Transverse colon (tissue), 4 donors: ENCODE data around the gene ITIH4. TPM values are rescaled to one million over a fixed set of nuclear protein-coding genes. Genes with fewer than 3 reads are reported as not detected.

Experiments used
- DNase-seq: peaks from one replicate; pipeline ENCODE4 v3.0.0-alpha.2; 2019
- H3K27ac ChIP-seq, 4 donors: fragments of 200-600 bp; sonication (generic); 2 replicates each; pipeline ENCODE4 v1.5.1; 2016 to 2018; ENCODE audit warnings: inconsistent platforms in 4 of 4
- H3K27me3 ChIP-seq: fragments of 200-600 bp; sonication (generic); 2 replicates; pipeline ENCODE4 v1.5.1; 2017; ENCODE audit warnings: inconsistent platforms
- H3K36me3 ChIP-seq, 4 donors: fragments of 200-600 bp; sonication (generic); 2 replicates each; pipeline ENCODE4 v1.5.1; 2017 to 2019; ENCODE audit warnings: inconsistent platforms in 4 of 4
- H3K4me1 ChIP-seq, 4 donors: fragments of 200-600 bp; sonication (generic); 2 replicates each; pipeline ENCODE4 v1.5.1; 2017 to 2020; ENCODE audit warnings: inconsistent platforms in 4 of 4
- H3K4me3 ChIP-seq, 4 donors: fragments of 200-600 bp; sonication (generic); 1 replicate in 1 of 4; 2 replicates in 3 of 4; pipeline versions ENCODE4 v1.5.1 to v1.6.1; 2017 to 2019; ENCODE audit warnings: inconsistent platforms in 4 of 4
- H3K9me3 ChIP-seq, 2 donors: fragments of 200-600 bp; sonication (generic); 2 replicates each; pipeline ENCODE4 v1.5.1; 2017 to 2019; ENCODE audit warnings: inconsistent platforms in 2 of 2
- EP300 ChIP-seq: sonication (generic); formaldehyde crosslinking; IDR thresholded peaks from one replicate; pipeline ENCODE4 v1.6.1; 2017; ENCODE audit warnings: antibody characterized with exemption, low read depth
- POLR2A ChIP-seq: fragments of 450-650 bp; IDR thresholded peaks from one replicate; pipeline ENCODE4 v1.6.1; 2016; ENCODE audit warnings: antibody characterized with exemption, mild to moderate bottlenecking, moderate library complexity
- POLR2AphosphoS5 ChIP-seq, 3 donors: sonication (generic); formaldehyde crosslinking; IDR thresholded peaks; one replicate each; pipeline ENCODE4 v1.6.1; 2016; ENCODE audit warnings: antibody characterized with exemption in 3 of 3
- WGBS, 2 donors: methylation state at CpG; one replicate each; pipeline ENCODE4 v1.1.5; 2018; ENCODE audit warnings: low coverage in 1 of 2; 5-methylcytosine and 5-hydroxymethylcytosine counted together
- in situ Hi-C, 4 donors: fragments of 200-750 bp; cut with MboI; loops; one replicate each; pipeline versions ENCODE4 v1.15.0 to v1.15.1; 2017; ENCODE audit warnings: low sequenced_read_pairs in 3 of 4, low pct_ligation_motif_present in 1 of 4, low pct_unique_long_range_greater_than_20kb in 1 of 4
- intact Hi-C: fragments of 100-400 bp; cut with DNase I; formaldehyde crosslinking; loops from one replicate; pipeline ENCODE4 v1.15.1; 2023; ENCODE audit warnings: low total_unique reads
- total RNA-seq, 4 donors: library from RNA; depleted of rRNA; stranded (reverse); fragments of >200 nt; gene quantifications; one replicate each; pipeline ENCODE4 v1.1.0, GENCODE V29; 2016
- TF ChIP-seq, protein P1 (sequence below), 5 experiments: fragments of 200-600 bp in 3 of 5; fragments of 450-650 bp in 2 of 5; sonication (generic) in 3 of 5; IDR thresholded peaks; 1 replicate in 2 of 5; 2 replicates in 3 of 5; pipeline ENCODE4 v1.5.1; 2016 to 2017; ENCODE audit warnings: antibody characterized with exemption in 5 of 5, inconsistent platforms in 3 of 5, mild to moderate bottlenecking in 2 of 5, moderate library complexity in 1 of 5

Gene ITIH4
- total RNA-seq, 4 donors from 2014 or later, result 0.60 to 9.5 (median 4.9) TPM

DNA sequence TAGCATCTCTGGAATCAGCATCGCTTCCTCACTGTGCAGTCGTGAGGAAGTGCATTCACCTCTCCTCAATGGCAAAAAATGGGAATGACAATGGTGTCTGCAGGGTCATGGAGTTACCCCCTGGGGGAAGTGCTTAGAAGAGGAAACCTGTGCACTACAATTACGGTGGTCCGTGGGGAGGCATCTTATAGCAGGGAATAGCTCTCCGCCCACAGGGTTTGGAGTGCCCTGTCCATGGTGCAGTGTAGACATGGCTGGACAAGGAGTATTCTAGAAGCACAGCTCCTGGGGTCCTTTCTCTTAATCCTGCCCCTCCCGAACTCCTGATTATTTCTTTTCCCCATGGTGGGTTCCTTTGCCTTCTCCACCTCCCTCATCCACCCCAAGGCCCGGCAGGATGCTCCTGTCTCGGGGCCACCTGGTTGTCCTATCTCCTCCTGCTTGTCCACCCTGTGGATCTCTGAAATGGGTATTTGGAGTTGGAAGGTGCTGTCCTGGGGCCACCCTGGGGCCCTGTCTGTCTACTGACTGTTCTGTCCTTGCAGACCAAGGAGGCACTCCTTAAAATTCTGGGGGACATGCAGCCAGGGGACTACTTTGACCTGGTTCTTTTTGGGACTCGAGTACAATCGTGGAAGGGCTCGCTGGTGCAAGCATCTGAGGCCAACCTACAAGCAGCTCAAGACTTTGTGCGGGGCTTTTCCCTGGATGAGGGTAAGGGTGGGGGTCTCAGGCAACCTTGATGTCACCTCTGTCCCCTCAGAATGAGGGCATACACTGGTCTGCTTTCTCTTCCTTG lies 47.9 kb downstream of the ITIH4 start:
- no peak for DNase-seq
- 61 to 76% methylated on average over 4 to 12 of the region's 12 CpGs for WGBS, 2 donors
- no peaks in the 10 kb centered on the region for H3K36me3 ChIP-seq
- H3K4me1 ChIP-seq, result no peaks in the 10 kb centered on the region
- no peaks in the 10 kb centered on the region for H3K27me3 ChIP-seq
- no peak overlapping the region for H3K4me3 ChIP-seq
- no peak for TF ChIP-seq POLR2AphosphoS5 (IDR thresholded peaks at IDR 0.05)
- TF ChIP-seq EP300, result no peak
- TF ChIP-seq, protein P1, sequence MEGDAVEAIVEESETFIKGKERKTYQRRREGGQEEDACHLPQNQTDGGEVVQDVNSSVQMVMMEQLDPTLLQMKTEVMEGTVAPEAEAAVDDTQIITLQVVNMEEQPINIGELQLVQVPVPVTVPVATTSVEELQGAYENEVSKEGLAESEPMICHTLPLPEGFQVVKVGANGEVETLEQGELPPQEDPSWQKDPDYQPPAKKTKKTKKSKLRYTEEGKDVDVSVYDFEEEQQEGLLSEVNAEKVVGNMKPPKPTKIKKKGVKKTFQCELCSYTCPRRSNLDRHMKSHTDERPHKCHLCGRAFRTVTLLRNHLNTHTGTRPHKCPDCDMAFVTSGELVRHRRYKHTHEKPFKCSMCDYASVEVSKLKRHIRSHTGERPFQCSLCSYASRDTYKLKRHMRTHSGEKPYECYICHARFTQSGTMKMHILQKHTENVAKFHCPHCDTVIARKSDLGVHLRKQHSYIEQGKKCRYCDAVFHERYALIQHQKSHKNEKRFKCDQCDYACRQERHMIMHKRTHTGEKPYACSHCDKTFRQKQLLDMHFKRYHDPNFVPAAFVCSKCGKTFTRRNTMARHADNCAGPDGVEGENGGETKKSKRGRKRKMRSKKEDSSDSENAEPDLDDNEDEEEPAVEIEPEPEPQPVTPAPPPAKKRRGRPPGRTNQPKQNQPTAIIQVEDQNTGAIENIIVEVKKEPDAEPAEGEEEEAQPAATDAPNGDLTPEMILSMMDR (IDR thresholded peaks at IDR 0.05), result no peak
- TF ChIP-seq POLR2A, result no peak
- H3K9me3 ChIP-seq, result no peaks in the 10 kb centered on the region
- no peak overlapping the region for H3K27ac ChIP-seq
- intact Hi-C loops, result no loop called here
- in situ Hi-C loops, result no loop called here

- intact Hi-C loops (no loop called here), in situ Hi-C loops (no loop called here)
- H3K36me3 ChIP-seq, result no peaks in the 10 kb centered on the region
- H3K9me3 ChIP-seq, result no peaks in the 10 kb centered on the region
- WGBS, 2 donors, result 63 to 81% methylated on average over 5 to 13 of the region's 13 CpGs
- no peaks in the 10 kb centered on the region for H3K4me1 ChIP-seq
- H3K27me3 ChIP-seq, result no peaks in the 10 kb centered on the region
- H3K4me3 ChIP-seq, result no peak overlapping the region
- H3K27ac ChIP-seq, result no peak overlapping the region
- DNase-seq, result peak; percentile 3
- no peak for TF ChIP-seq POLR2AphosphoS5 (IDR thresholded peaks at IDR 0.05)
- no peak for TF ChIP-seq POLR2A
- TF ChIP-seq EP300, result no peak
- TF ChIP-seq, protein P1 (IDR thresholded peaks at IDR 0.05), result no peak
These were observed 48.7 kb downstream of the ITIH4 start for GRCh38 chr3:52781741-52782140.

GRCh38 chr3:52779837-52780585 lies 50.5 kb downstream of the ITIH4 start:
- in situ Hi-C loops (no loop called here), intact Hi-C loops (no loop called here)
- Histone ChIP-seq H3K4me1 (peaks cover 0 to 2% (median 0%) of the 10 kb centered on the region in 4 donors), H3K9me3 (no peaks in the 10 kb centered on the region), H3K27ac (no peak overlapping the region), H3K27me3 (no peaks in the 10 kb centered on the region), H3K4me3 (no peak overlapping the region), H3K36me3 (no peaks in the 10 kb centered on the region)
- peak; percentile 3 for DNase-seq
- TF ChIP-seq, protein P1 (IDR thresholded peaks at IDR 0.05), result no peak
- TF ChIP-seq POLR2AphosphoS5 (IDR thresholded peaks at IDR 0.05), result no peak
- no peak for TF ChIP-seq POLR2A
- TF ChIP-seq EP300, result no peak
- WGBS, 2 donors, result 86% methylated on average over 8 of the region's 8 CpGs; no CpG with 5 or more reads in 1 of the 2 donors
